SK-N-SH (cell line): ENCODE data around the gene DEAF1. TPM values are rescaled to one million over a fixed set of nuclear protein-coding genes. Genes with fewer than 3 reads are reported as not detected.

Source experiments
- CTCF ChIA-PET: fragments of 300-600, 350-600 bp; formaldehyde crosslinking; extraction: SDS; loops from one replicate; lab custom pipeline; 2021; lab: Yijun Ruan, JAX
- POLR2A ChIA-PET: fragments of 350-600 bp; sonication (Branson Sonifier 250); formaldehyde crosslinking; extraction: SDS; loops from one replicate; lab custom pipeline; 2020; ENCODE audit warnings: antibody characterized with exemption, inconsistent platforms; lab: Yijun Ruan, JAX
- DNase-seq: peaks from one replicate; pipeline ENCODE4 v3.0.0; 2012
- H2AFZ ChIP-seq: fragments of 200-600 bp; sonication (generic); 2 replicates; pipeline ENCODE4 v1.8.1; 2016; ENCODE audit warnings: antibody characterized with exemption, mild to moderate bottlenecking, low read depth
- H3F3A ChIP-seq: fragments of 200-600 bp; sonication (generic); replicated peaks from 2 replicates; pipeline ENCODE3; 2016; ENCODE audit warnings: antibody characterized with exemption, mild to moderate bottlenecking; ENCODE audit not compliant: insufficient read depth
- H3K27ac ChIP-seq, 2 experiments: fragments of 200-500 bp in 1 of 2; fragments of 200-600 bp in 1 of 2; sonication (Bioruptor generic) in 1 of 2; sonication (generic), shearing (Covaris generic) in 1 of 2; 2 replicates each; pipeline versions ENCODE4 v1.5.1 to v1.6.1; 2014 to 2016; ENCODE audit warnings: low read depth in 2 of 2, inconsistent platforms in 1 of 2, low read length in 1 of 2, mild to moderate bottlenecking in 1 of 2, mixed read lengths in 1 of 2
- H3K27me3 ChIP-seq: fragments of 200-600 bp; sonication (generic), shearing (Covaris generic); 2 replicates; pipeline ENCODE4 v1.6.1; 2016; ENCODE audit warnings: mixed run types; ENCODE audit not compliant: insufficient read depth
- H3K36me3 ChIP-seq, 2 experiments: fragments of 200-500 bp in 1 of 2; fragments of 200-600 bp in 1 of 2; sonication (Bioruptor generic) in 1 of 2; sonication (generic) in 1 of 2; replicated peaks in 1 of 2; 2 replicates each; pipeline versions ENCODE3 to v1.5.1; 2014 to 2016; ENCODE audit warnings: low read length in 1 of 2, mild to moderate bottlenecking in 1 of 2; ENCODE audit not compliant: insufficient read depth in 2 of 2, control insufficient read depth in 1 of 2
- H3K4me1 ChIP-seq, 2 experiments: fragments of 200-500 bp in 1 of 2; fragments of 200-600 bp in 1 of 2; sonication (Bioruptor generic) in 1 of 2; sonication (generic), shearing (Covaris generic) in 1 of 2; 2 replicates each; pipeline versions ENCODE4 v1.5.1 to v1.6.1; 2014 to 2016; ENCODE audit warnings: low read depth in 1 of 2, low read length in 1 of 2, mixed run types in 1 of 2; ENCODE audit not compliant: insufficient read depth in 2 of 2, control insufficient read depth in 1 of 2
- H3K4me2 ChIP-seq: fragments of 200-600 bp; sonication (generic), shearing (Covaris generic); 2 replicates; pipeline ENCODE4 v1.6.1; 2017; ENCODE audit warnings: mixed run types
- H3K4me3 ChIP-seq, 2 experiments: fragments of 200-500 bp in 1 of 2; fragments of 200-600 bp in 1 of 2; sonication (Bioruptor generic) in 1 of 2; sonication (generic), shearing (Covaris generic) in 1 of 2; 2 replicates each; pipeline versions ENCODE4 v1.5.1 to v1.8.1; 2014 to 2016; ENCODE audit warnings: low read depth in 2 of 2, inconsistent platforms in 1 of 2, low read length in 1 of 2, mild to moderate bottlenecking in 1 of 2, mixed read lengths in 1 of 2, moderate library complexity in 1 of 2
- H3K79me2 ChIP-seq: fragments of 200-600 bp; sonication (generic); 2 replicates; pipeline ENCODE4 v1.8.1; 2017; ENCODE audit warnings: mild to moderate bottlenecking; ENCODE audit not compliant: insufficient read depth
- H3K9ac ChIP-seq: fragments of 200-600 bp; sonication (generic); 2 replicates; pipeline ENCODE4 v1.6.1; 2017; ENCODE audit warnings: mixed run types
- H3K9me2 ChIP-seq: fragments of 200-600 bp; sonication (generic); 2 replicates; pipeline ENCODE4 v1.6.1; 2017; ENCODE audit warnings: mixed run types
- H3K9me3 ChIP-seq: fragments of 200-600 bp; sonication (generic); 2 replicates; pipeline ENCODE4 v1.6.1; 2017; ENCODE audit warnings: mixed run types, mild to moderate bottlenecking, moderate library complexity
- H4K20me1 ChIP-seq: fragments of 200-600 bp; sonication (generic); 2 replicates; pipeline ENCODE4 v1.6.1; 2017; ENCODE audit warnings: mild to moderate bottlenecking, mixed run types; ENCODE audit not compliant: insufficient read depth
- CHD2 ChIP-seq: fragments of 150-350 bp; IDR thresholded peaks from 2 replicates; pipeline ENCODE4 v1.6.1; 2018; ENCODE audit warnings: low read length; ENCODE audit not compliant: partially characterized antibody
- ELF1 ChIP-seq: IDR thresholded peaks from 2 replicates; pipeline ENCODE4 v1.4.0; 2012
- EZH2phosphoT487 ChIP-seq: fragments of 200-600 bp; sonication (generic); IDR thresholded peaks from 2 replicates; pipeline ENCODE4 v1.6.1; 2017; ENCODE audit warnings: low read depth, mixed run types, mild to moderate bottlenecking, antibody characterized with exemption, moderate library complexity, borderline replicate concordance
- FOXM1 ChIP-seq: IDR thresholded peaks from 2 replicates; pipeline ENCODE4 v1.4.0; 2012; ENCODE audit warnings: low read depth, mild to moderate bottlenecking
- GATA2 ChIP-seq: sonication (generic); formaldehyde crosslinking; IDR thresholded peaks from 2 replicates; pipeline ENCODE4 v1.5.0; 2020; ENCODE audit warnings: mild to moderate bottlenecking, missing genetic modification reagents
- IRF3 ChIP-seq: fragments of 150-350 bp; IDR thresholded peaks from 2 replicates; pipeline ENCODE4 v1.6.1; 2016; ENCODE audit warnings: mild to moderate bottlenecking, low read depth, low read length
- JUND ChIP-seq: IDR thresholded peaks from 2 replicates; pipeline ENCODE4 v1.4.0; 2012
- RFX5 ChIP-seq: IDR thresholded peaks from 2 replicates; pipeline ENCODE4 v1.6.1; 2012; ENCODE audit warnings: mild to moderate bottlenecking, improper control_type of control experiment, low read length
- TAF1 ChIP-seq: IDR thresholded peaks from 2 replicates; pipeline ENCODE4 v1.6.1; 2012; ENCODE audit warnings: low read depth, mild to moderate bottlenecking, low read length, moderate library complexity, borderline replicate concordance
- USF2 ChIP-seq: fragments of 150-350 bp; IDR thresholded peaks from 2 replicates; pipeline ENCODE4 v1.6.1; 2017; ENCODE audit warnings: antibody characterized with exemption, low read length, low read depth, borderline replicate concordance
- WGBS: methylation state at CpG from one replicate; pipeline ENCODE4 v1.1.6; 2017; ENCODE audit warnings: low lambda C conversion rate; 5-methylcytosine and 5-hydroxymethylcytosine counted together
- polyA plus RNA-seq, 3 experiments: library from polyadenylated mRNA; depleted of rRNA; stranded (reverse); fragments of >200 nt; gene quantifications; 2 replicates each; pipeline ENCODE4 v1.2.3, GENCODE V29; 2012
- TF ChIP-seq, protein P1 (sequence below): IDR thresholded peaks from 2 replicates; pipeline ENCODE4 v1.6.1; 2012; ENCODE audit warnings: mild to moderate bottlenecking, low read depth, low read length, moderate library complexity

Gene DEAF1
- polyA plus RNA-seq, 1 of the 3 experiments (the other 2 are of a cell fraction), result 40.6 TPM

DNA sequence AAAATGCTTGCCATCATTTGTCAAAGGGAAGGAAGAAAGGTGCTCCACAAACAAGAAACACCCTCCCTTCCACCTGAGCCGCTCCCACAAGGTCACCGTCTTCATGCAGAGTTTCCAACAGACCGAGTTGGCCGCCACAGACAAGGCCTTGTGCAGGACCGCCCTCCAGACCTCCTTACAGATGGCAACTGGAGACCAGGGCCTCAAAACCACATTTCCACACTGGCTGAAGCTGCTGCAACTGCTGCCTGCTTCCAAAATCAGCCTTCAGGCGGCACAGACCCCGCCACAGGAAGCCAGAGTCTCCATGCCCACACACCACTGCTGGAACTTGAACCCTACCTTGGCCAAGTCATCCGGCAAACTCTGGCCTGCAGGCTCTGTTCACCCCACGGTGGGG, 6.3 kb downstream of the DEAF1 start:
- no peak for TF ChIP-seq USF2
- TF ChIP-seq GATA2 (CRISPR knock-in tag), result no peak
- TF ChIP-seq RFX5, result no peak
- TF ChIP-seq IRF3, result no peak
- TF ChIP-seq JUND, result no peak
- no peak for TF ChIP-seq ELF1
- no peak for TF ChIP-seq EZH2phosphoT487
- no peak for TF ChIP-seq FOXM1
- no peak for TF ChIP-seq TAF1
- Histone ChIP-seq H3K79me2 (peaks cover 23% of the 10 kb centered on the region), H3K27me3 (no peaks in the 10 kb centered on the region), H4K20me1 (peaks cover 9% of the 10 kb centered on the region; the same call in 1 of the 2 replicates), H3K9me2 (no peaks in the 10 kb centered on the region), H2AFZ (no peak overlapping the region), H3K27ac (no peak overlapping the region), H3K9ac (no peak overlapping the region), H3K4me3 (no peak overlapping the region), H3K4me1 (peaks cover 8 to 9% of the 10 kb centered on the region in 2 experiments; a peak in 2 of 4 replicates), H3K4me2 (no peak overlapping the region), H3F3A (no peaks in the 10 kb centered on the region), H3K9me3 (no peaks in the 10 kb centered on the region), H3K36me3 (peaks cover 7 to 32% of the 10 kb centered on the region in 2 experiments)
- WGBS, result 89% methylated on average over 9 of the region's 9 CpGs
- no peak for DNase-seq
- POLR2A ChIA-PET, result no interaction called here
- CTCF ChIA-PET, result no interaction called here

DNA sequence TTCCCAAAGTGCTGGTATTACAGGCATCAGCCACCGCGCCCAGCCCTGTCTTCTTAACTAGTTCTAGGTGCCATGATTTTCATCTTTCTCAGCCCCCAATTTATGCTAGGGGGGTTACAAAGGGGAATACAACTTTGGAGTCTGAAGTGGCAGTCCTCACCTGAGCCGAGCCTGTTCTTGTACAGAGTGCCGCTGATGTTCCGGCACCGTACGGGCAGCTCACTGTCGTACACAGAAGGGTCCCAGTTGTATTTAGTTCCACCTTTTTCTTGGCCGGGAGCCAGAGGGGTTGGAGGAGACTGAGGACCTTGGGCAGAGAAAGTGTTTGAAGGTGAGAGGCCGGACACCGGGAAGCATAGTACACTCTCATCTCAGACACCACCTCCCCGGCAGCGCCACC, 7.3 kb downstream of the DEAF1 start:
- Histone ChIP-seq H3K79me2 (peaks cover 14% of the 10 kb centered on the region), H3K27me3 (no peaks in the 10 kb centered on the region), H3K36me3 (peaks cover 14 to 38% of the 10 kb centered on the region in 2 experiments), H2AFZ (no peak overlapping the region), H3K9me3 (no peaks in the 10 kb centered on the region), H3K4me3 (no peak overlapping the region), H3K9ac (no peak overlapping the region), H3F3A (no peaks in the 10 kb centered on the region), H3K4me2 (no peak overlapping the region)
- CTCF ChIA-PET, result no interaction called here
- DNase-seq, result no peak
- POLR2A ChIA-PET, result no interaction called here
- 97% methylated on average over 13 of the region's 13 CpGs for WGBS
- no peak for TF ChIP-seq GATA2 (CRISPR knock-in tag)
- TF ChIP-seq, protein P1, sequence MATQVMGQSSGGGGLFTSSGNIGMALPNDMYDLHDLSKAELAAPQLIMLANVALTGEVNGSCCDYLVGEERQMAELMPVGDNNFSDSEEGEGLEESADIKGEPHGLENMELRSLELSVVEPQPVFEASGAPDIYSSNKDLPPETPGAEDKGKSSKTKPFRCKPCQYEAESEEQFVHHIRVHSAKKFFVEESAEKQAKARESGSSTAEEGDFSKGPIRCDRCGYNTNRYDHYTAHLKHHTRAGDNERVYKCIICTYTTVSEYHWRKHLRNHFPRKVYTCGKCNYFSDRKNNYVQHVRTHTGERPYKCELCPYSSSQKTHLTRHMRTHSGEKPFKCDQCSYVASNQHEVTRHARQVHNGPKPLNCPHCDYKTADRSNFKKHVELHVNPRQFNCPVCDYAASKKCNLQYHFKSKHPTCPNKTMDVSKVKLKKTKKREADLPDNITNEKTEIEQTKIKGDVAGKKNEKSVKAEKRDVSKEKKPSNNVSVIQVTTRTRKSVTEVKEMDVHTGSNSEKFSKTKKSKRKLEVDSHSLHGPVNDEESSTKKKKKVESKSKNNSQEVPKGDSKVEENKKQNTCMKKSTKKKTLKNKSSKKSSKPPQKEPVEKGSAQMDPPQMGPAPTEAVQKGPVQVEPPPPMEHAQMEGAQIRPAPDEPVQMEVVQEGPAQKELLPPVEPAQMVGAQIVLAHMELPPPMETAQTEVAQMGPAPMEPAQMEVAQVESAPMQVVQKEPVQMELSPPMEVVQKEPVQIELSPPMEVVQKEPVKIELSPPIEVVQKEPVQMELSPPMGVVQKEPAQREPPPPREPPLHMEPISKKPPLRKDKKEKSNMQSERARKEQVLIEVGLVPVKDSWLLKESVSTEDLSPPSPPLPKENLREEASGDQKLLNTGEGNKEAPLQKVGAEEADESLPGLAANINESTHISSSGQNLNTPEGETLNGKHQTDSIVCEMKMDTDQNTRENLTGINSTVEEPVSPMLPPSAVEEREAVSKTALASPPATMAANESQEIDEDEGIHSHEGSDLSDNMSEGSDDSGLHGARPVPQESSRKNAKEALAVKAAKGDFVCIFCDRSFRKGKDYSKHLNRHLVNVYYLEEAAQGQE, result no peak
- no peak for TF ChIP-seq CHD2
- TF ChIP-seq, all 33 proteins: peak for 0
- no peaks in the 10 kb centered on the region for H3K9me2 ChIP-seq
- H4K20me1 ChIP-seq, result peaks cover 7% of the 10 kb centered on the region; the same call in 1 of the 2 replicates
- peaks cover 0 to 1% of the 10 kb centered on the region in 2 experiments; a peak in 1 of 4 replicates for H3K4me1 ChIP-seq
- no peak overlapping the region for H3K27ac ChIP-seq
